K562 (cell line): ENCODE data around the gene UBE2L6. TPM values are rescaled to one million over a fixed set of nuclear protein-coding genes. Genes with fewer than 3 reads are reported as not detected.

ENCODE experiments used
- C11orf30 ChIP-seq: fragments of 450-650 bp; IDR thresholded peaks from 2 replicates; pipeline ENCODE4 v1.6.1; 2016; ENCODE audit warnings: low read depth, mild to moderate bottlenecking
- CREM ChIP-seq: IDR thresholded peaks from 2 replicates; pipeline ENCODE4 v1.6.1; 2014; ENCODE audit warnings: antibody characterized with exemption, low read depth
- CSDE1 ChIP-seq, 2 experiments: fragments of 450-650 bp; IDR thresholded peaks; 2 replicates each; pipeline ENCODE4 v1.6.1; 2016; ENCODE audit warnings: mild to moderate bottlenecking in 1 of 2
- HNRNPL ChIP-seq: fragments of 200-400 bp; formaldehyde crosslinking; IDR thresholded peaks from 2 replicates; pipeline ENCODE4 v1.6.1; 2017; ENCODE audit warnings: low read depth, mild to moderate bottlenecking, low read length
- KLF6 ChIP-seq: fragments of 250-450 bp; sonication (Bioruptor Pico); IDR thresholded peaks from 2 replicates; pipeline ENCODE4 v1.4.0; 2020; ENCODE audit warnings: mild to moderate bottlenecking, moderate library complexity, borderline replicate concordance
- NFIC ChIP-seq: fragments of 450-650 bp; IDR thresholded peaks from 2 replicates; pipeline ENCODE4 v1.6.1; 2017; ENCODE audit warnings: mild to moderate bottlenecking, inconsistent platforms
- NFXL1 ChIP-seq: fragments of 450-650 bp; formaldehyde crosslinking; IDR thresholded peaks from 2 replicates; pipeline ENCODE4 v1.4.0; 2021; ENCODE audit warnings: mild to moderate bottlenecking
- PRDM10 ChIP-seq: fragments of 450-650 bp; IDR thresholded peaks from 2 replicates; pipeline ENCODE4 v1.6.1; 2018; ENCODE audit not compliant: partially characterized antibody
- PTBP1 ChIP-seq: fragments of 200-400 bp; formaldehyde crosslinking; IDR thresholded peaks from 2 replicates; pipeline ENCODE4 v1.6.1; 2017; ENCODE audit warnings: low read depth, low read length
- SAFB2 ChIP-seq: fragments of 200-400 bp; formaldehyde crosslinking; IDR thresholded peaks from 2 replicates; pipeline ENCODE4 v1.6.1; 2018; ENCODE audit warnings: borderline replicate concordance, low read length, low read depth, moderate library complexity; ENCODE audit not compliant: severe bottlenecking
- SAP30 ChIP-seq: fragments of 200-600 bp; sonication (generic); IDR thresholded peaks from 2 replicates; pipeline ENCODE4 v1.6.1; 2012; ENCODE audit warnings: borderline replicate concordance, low read depth, mild to moderate bottlenecking, moderate library complexity, low read length, control low read depth, inconsistent platforms; ENCODE audit not compliant: insufficient read depth, poor library complexity, severe bottlenecking
- STAG1 ChIP-seq: sonication (generic); formaldehyde crosslinking; IDR thresholded peaks from 2 replicates; pipeline ENCODE4 v1.5.0; 2020; ENCODE audit warnings: missing genetic modification reagents, borderline replicate concordance
- TBL1XR1 ChIP-seq, 2 experiments: IDR thresholded peaks; 2 replicates each; pipeline ENCODE4 v1.6.1; 2012; ENCODE audit warnings: improper control_type of control experiment in 2 of 2, low read length in 2 of 2, mild to moderate bottlenecking in 1 of 2
- TCF3 ChIP-seq: sonication (generic); formaldehyde crosslinking; IDR thresholded peaks from 2 replicates; pipeline ENCODE4 v1.4.0; 2020; ENCODE audit warnings: mild to moderate bottlenecking, missing genetic modification reagents
- USF1 ChIP-seq: sonication (generic); formaldehyde crosslinking; IDR thresholded peaks from 2 replicates; pipeline ENCODE4 v1.9.0; 2022; ENCODE audit warnings: mild to moderate bottlenecking, missing genetic modification reagents
- YBX1 ChIP-seq: fragments of 450-650 bp; IDR thresholded peaks from 2 replicates; pipeline ENCODE4 v1.7.1; 2016; ENCODE audit warnings: mild to moderate bottlenecking
- ZEB2 ChIP-seq: fragments of 450-650 bp; IDR thresholded peaks from 2 replicates; pipeline ENCODE4 v1.6.1; 2016
- ZNF324 ChIP-seq: fragments of 250-450 bp; sonication (Bioruptor Pico); IDR thresholded peaks from 2 replicates; pipeline ENCODE4 v1.4.0; 2020; ENCODE audit warnings: mild to moderate bottlenecking
- polyA plus RNA-seq, 8 experiments: library from polyadenylated mRNA; depleted of rRNA in 4 of 8; stranded (reverse) in 5 of 8; unstranded in 3 of 8; fragments of >200 nt; fragmentation: Nextera tagmentation in 2 of 8; fragmentation: Illumina TruSeq in 1 of 8; extraction: Ambion mirVana in 2 of 8; extraction: Trizol in 1 of 8; gene quantifications; 2 replicates each; pipeline versions ENCODE4 v1.2.1 to v1.2.3, GENCODE V29; 2011 to 2014; ENCODE audit warnings: inconsistent platforms in 1 of 8, missing spikeins in 1 of 8
- total RNA-seq, 7 experiments: library from RNA; depleted of rRNA in 6 of 7; stranded (reverse); fragments of >200 nt in 6 of 7; fragmentation: Illumina TruSeq in 2 of 7; extraction: Trizol in 2 of 7; gene quantifications; 2 replicates each; pipeline versions ENCODE4 v1.2.1 to v1.2.3, GENCODE V29; 2011 to 2021; ENCODE audit warnings: low replicate concordance in 1 of 7
- TF ChIP-seq, protein P1 (sequence below): sonication (generic); formaldehyde crosslinking; IDR thresholded peaks from 2 replicates; pipeline ENCODE4 v1.9.0; 2022; ENCODE audit warnings: mild to moderate bottlenecking, missing genetic modification reagents
- TF ChIP-seq, protein P2 (sequence below): sonication (generic); formaldehyde crosslinking; IDR thresholded peaks from 2 replicates; pipeline ENCODE4 v1.8.0; 2023; ENCODE audit warnings: mild to moderate bottlenecking, missing genetic modification reagents

Gene UBE2L6
- total and polyA plus RNA-seq, 9 of the 15 experiments (the other 6 are each of a cell fraction or from before 2014, with no cell fraction given): 5.9 to 24.9 (median 9.7) TPM

DNA sequence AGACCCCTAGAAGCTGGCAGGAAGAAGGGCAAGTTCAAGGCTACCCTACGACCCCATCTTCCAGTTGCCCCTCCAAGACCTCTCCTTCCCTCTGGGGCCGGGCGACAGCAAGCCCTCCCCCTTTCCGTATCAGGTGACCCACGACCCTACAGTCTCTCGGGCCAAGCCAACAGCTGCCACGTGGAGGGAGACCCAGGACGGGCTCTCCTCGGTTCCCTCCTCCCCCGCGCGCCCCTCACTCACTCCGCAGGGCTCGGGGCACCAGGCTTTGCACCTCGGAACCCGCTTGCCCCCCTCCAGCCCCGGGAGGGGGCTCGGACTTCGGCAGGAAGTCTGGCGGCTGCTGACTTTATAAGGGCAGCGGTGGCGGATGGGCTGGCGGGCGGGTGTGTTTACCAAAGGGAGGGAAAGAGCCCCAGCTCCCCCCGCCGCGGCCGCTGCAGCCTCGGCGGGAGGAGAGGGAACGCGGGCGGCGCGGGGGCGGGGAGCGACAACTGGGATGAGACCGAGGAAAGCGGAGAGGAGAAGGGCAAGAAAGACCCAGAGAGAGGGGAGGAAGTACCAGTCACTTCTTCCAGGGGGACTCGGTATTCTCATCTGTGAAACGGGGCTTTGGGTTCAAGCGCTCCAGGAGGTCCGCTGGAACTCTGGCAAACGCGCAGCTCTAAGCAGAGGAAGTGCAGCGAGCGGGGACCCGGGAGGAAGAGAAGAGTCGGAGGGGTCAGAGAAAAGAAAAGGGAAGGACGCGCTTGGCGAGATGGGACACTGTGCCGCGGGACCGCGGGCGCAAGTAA, 52.7 kb downstream of the UBE2L6 start (continued):
- peak; percentile 77 for TF ChIP-seq PRDM10
- no peak for TF ChIP-seq NFIC
- TF ChIP-seq ZNF324 (CRISPR knock-in tag): no peak
- TF ChIP-seq SAP30: peak; percentile 48
- TF ChIP-seq NFXL1 (CRISPR knock-in tag): no peak
- no peak for TF ChIP-seq SAFB2
- TF ChIP-seq CSDE1 (IDR thresholded peaks at IDR 0.05): no peak
- peak; percentile 58 for TF ChIP-seq USF1 (CRISPR knock-in tag)
- no peak for TF ChIP-seq KLF6 (CRISPR knock-in tag)
- TF ChIP-seq STAG1 (CRISPR knock-in tag): no peak
- TF ChIP-seq TBL1XR1 (IDR thresholded peaks at IDR 0.05; ENCODE audit: low read length in 2 of 2): no peak
- TF ChIP-seq, protein P1, sequence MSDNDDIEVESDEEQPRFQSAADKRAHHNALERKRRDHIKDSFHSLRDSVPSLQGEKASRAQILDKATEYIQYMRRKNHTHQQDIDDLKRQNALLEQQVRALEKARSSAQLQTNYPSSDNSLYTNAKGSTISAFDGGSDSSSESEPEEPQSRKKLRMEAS: peak; percentile 65; the same call in 1 of the 2 replicates
- TF ChIP-seq CREM: 0 out of 2 replicates have a peak, but pooled peaks have one; percentile 11
- no peak for TF ChIP-seq TCF3 (CRISPR knock-in tag)
- TF ChIP-seq, protein P2, sequence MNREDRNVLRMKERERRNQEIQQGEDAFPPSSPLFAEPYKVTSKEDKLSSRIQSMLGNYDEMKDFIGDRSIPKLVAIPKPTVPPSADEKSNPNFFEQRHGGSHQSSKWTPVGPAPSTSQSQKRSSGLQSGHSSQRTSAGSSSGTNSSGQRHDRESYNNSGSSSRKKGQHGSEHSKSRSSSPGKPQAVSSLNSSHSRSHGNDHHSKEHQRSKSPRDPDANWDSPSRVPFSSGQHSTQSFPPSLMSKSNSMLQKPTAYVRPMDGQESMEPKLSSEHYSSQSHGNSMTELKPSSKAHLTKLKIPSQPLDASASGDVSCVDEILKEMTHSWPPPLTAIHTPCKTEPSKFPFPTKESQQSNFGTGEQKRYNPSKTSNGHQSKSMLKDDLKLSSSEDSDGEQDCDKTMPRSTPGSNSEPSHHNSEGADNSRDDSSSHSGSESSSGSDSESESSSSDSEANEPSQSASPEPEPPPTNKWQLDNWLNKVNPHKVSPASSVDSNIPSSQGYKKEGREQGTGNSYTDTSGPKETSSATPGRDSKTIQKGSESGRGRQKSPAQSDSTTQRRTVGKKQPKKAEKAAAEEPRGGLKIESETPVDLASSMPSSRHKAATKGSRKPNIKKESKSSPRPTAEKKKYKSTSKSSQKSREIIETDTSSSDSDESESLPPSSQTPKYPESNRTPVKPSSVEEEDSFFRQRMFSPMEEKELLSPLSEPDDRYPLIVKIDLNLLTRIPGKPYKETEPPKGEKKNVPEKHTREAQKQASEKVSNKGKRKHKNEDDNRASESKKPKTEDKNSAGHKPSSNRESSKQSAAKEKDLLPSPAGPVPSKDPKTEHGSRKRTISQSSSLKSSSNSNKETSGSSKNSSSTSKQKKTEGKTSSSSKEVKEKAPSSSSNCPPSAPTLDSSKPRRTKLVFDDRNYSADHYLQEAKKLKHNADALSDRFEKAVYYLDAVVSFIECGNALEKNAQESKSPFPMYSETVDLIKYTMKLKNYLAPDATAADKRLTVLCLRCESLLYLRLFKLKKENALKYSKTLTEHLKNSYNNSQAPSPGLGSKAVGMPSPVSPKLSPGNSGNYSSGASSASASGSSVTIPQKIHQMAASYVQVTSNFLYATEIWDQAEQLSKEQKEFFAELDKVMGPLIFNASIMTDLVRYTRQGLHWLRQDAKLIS (CRISPR knock-in tag): no peak; the same call in 1 of the 2 replicates
- no peak for TF ChIP-seq HNRNPL
- TF ChIP-seq PTBP1: no peak
- TF ChIP-seq ZEB2: no peak
- TF ChIP-seq C11orf30: no peak
- TF ChIP-seq YBX1: no peak
